Retinal pigment epithelial cell (primary cell): ENCODE data around the gene CTIF.

ENCODE experiments used
- DNase-seq: peaks from one replicate; pipeline ENCODE4 v3.0.0-alpha.2; 2010; ENCODE audit warnings: low read depth
- H3K4me3 ChIP-seq: 2 replicates; pipeline ENCODE4 v1.5.1; 2011; ENCODE audit warnings: mild to moderate bottlenecking, low read length, control low read depth, moderate library complexity
- TF ChIP-seq, protein P1 (sequence below): conservative IDR thresholded peaks from 2 replicates; pipeline ENCODE4 v1.5.1; 2011; ENCODE audit warnings: low read depth, low read length, control low read depth, inconsistent platforms

The CTIF gene

DNA sequence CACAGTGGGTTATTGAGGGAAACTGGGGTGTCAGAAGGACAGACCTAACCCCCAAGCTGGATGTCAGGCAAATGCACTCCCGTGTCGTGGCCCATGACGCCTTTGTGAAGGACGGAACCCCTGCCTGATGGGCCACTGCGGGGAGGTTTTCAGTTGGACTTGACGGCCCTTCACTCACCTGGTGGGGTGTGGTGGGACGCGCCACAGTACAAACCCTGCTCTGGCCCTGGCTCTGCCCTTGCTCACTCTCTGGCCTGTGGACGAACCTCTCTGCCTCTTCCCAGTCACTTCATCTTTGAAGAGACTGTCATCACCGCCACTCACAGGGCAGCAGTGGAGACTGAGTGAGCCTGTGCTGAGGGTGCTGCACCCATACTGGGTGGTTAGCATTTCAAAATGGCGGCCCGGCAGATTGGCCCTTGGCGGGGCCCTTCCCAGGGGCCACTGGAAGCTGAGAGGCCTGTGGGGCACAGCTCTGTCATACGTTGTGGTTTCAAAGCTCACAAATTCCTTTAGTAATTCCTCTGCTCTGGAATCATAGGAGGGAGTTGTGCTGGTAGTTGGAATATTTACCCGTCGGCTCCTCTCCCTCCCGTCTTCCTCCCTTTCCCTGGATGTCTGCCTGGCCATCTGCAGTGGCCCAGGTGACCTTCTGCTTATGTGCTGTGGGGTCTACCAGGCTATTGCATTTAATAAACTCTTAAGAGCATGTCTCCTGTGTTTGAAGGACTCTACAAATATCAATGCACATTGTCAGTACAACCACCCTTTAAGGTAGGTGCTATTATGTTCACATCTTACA is 200.6 kb downstream of the CTIF start:
- TF ChIP-seq, protein P1, sequence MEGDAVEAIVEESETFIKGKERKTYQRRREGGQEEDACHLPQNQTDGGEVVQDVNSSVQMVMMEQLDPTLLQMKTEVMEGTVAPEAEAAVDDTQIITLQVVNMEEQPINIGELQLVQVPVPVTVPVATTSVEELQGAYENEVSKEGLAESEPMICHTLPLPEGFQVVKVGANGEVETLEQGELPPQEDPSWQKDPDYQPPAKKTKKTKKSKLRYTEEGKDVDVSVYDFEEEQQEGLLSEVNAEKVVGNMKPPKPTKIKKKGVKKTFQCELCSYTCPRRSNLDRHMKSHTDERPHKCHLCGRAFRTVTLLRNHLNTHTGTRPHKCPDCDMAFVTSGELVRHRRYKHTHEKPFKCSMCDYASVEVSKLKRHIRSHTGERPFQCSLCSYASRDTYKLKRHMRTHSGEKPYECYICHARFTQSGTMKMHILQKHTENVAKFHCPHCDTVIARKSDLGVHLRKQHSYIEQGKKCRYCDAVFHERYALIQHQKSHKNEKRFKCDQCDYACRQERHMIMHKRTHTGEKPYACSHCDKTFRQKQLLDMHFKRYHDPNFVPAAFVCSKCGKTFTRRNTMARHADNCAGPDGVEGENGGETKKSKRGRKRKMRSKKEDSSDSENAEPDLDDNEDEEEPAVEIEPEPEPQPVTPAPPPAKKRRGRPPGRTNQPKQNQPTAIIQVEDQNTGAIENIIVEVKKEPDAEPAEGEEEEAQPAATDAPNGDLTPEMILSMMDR: no peak
- no peak for DNase-seq
- no peak overlapping the region for H3K4me3 ChIP-seq

DNA sequence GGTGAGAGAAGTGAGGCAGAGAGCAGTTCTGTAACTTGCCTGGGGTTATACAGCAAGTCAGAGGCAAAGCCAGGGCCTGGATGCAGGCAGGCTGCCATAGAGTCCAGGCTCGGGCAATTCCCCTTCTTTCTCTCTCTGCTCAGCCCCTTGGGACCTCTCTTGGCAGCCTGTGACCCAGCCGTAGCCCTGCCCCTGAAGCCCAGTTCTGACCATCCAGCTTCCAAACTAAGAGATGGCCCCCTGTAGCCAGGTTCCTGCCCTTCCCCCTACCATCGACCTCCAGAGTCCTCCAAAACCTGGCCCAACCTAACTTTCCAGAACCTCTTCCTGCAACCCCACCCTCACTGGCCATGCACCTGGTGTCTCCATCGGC is 201.2 kb downstream of the CTIF start:
- DNase-seq: no peak
- TF ChIP-seq, protein P1: no peak
- no peak overlapping the region for H3K4me3 ChIP-seq

DNA sequence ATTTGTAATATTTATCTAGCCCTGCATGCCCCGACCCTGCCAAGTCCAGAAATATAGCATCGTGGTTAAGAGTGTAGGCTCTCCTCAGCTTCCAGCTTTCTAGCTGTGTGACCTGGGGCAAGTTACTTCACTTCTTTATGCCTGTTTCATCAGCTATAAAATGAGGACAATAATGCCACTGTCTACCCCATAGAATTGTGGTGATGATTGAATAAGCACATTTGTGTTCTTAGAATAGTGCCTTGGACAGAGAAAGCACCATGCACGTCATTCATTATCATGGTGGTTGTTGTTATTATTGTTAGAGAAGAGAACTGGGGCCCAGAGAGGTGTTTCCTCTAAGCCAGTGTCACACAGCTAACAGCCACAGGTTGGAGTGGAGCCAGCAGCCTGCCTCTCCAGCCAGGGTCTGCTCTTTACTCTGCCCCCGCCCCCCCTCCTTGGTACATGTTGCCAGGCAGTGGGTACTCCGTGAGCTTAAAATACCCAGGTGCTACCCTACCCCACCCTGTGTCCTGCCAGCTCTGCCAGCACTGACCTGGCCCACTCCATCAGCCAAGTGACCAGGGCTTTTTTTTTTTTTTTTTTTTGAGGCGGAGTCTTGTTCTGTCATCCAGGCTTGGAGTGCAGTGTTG is 202.1 kb downstream of the CTIF start:
- no peak overlapping the region for H3K4me3 ChIP-seq
- TF ChIP-seq, protein P1: no peak
- no peak for DNase-seq

DNA sequence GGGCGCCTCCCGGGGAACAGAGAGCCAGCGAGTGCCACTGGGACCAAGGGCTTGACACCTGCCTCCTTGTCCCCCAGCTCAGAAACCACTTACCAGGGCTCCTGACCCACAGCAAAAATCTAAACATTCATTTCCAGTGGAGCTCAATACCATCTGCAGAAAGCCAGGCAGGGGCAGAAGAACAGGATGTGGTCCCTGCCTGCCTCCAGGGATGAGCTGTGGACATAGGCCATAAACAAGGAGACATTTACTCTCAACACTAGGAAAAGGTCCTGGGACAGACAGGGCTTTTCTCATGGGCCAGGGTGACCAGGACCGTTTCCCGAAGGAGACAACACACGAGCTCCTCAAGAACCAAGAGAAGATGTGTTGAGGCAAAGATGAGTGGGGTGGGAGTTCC is 203.0 kb downstream of the CTIF start:
- H3K4me3 ChIP-seq: no peak overlapping the region
- TF ChIP-seq, protein P1: no peak
- no peak for DNase-seq

DNA sequence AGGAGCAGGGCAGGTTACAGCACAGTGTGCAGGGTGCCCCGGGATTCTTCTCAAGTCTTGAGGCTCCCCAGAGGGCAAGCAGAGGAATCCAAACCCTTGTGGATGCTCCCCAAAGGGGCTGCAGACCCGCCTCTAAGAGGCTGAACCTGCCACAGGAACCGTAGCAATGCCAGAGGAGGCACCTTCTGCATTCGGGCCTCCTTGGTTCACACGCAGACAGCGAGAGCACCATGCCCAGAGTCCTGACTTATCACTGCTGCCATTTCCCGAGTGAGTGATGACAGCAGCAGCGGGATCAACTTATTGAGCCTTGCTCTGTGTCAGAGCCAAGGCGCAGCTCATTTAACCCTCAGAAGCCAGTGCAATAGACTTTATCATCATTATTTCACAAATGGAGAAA is 203.5 kb downstream of the CTIF start:
- DNase-seq: no peak
- H3K4me3 ChIP-seq: no peak overlapping the region
- TF ChIP-seq, protein P1: no peak

DNA sequence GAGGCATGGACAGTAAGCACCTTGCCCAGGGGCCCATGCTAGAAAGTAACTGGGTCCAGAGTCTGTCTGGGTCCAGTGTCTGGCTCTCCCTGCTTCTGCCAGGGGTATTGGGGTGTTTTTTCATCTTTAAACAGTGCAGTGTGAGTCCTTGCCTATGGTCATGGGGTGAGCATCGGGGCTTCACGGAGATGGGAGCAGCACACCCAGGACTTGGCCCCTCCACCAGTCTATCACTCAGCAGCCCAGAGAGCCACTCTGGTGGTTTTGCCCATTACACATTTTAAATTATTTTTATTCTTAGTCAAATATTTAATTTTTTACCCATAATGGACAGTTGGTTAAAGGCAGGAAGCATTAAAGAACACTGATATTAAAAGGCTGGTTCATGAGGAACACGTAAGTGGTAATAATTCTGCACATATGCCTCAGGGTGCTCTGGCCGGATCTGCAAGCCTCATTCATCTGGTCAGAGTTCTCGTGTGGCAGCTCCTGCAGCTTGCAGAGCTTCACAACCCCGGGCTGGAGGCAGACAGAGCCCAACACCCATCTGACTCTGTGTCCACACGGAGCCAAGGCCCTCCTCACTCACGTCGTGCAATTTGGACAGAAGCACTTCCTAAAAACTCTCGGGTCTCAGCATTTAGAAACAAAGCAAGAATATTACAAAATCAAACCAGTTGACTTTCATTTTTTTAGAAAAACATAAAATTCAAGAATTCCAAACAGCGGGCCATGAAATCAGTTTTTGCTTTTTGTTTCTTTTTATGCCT is 204.1 kb downstream of the CTIF start:
- no peak overlapping the region for H3K4me3 ChIP-seq
- DNase-seq: no peak
- TF ChIP-seq, protein P1: no peak
